OCI-LY1 (cell line): ENCODE results near the gene ADAM11.

Experiments
- H2AFZ ChIP-seq: fragments of 200-600 bp; sonication (generic), shearing (Covaris generic); 2 replicates; pipeline ENCODE4 v1.6.0; 2014; ENCODE audit warnings: antibody characterized with exemption, mild to moderate bottlenecking, low read length
- H3F3A ChIP-seq: fragments of 200-600 bp; sonication (generic), shearing (Covaris generic); 2 replicates; pipeline ENCODE4 v1.6.0; 2014; ENCODE audit warnings: mild to moderate bottlenecking, antibody characterized with exemption, low read length, moderate library complexity; ENCODE audit not compliant: insufficient read depth
- H3K27ac ChIP-seq: fragments of 200-600 bp; sonication (generic); 2 replicates; pipeline ENCODE4 v1.5.1; 2014; ENCODE audit warnings: low read length, mixed run types, mild to moderate bottlenecking, low read depth; ENCODE audit not compliant: poor library complexity, severe bottlenecking
- H3K27me3 ChIP-seq: fragments of 200-600 bp; sonication (generic); 2 replicates; pipeline ENCODE4 v1.6.0; 2014; ENCODE audit warnings: antibody characterized with exemption, mild to moderate bottlenecking, low read length, moderate library complexity; ENCODE audit not compliant: insufficient read depth
- H3K36me3 ChIP-seq: fragments of 200-600 bp; sonication (generic); 2 replicates; pipeline ENCODE4 v1.6.1; 2014; ENCODE audit warnings: mild to moderate bottlenecking, antibody characterized with exemption, low read length, moderate library complexity, mixed read lengths; ENCODE audit not compliant: insufficient read depth
- H3K4me1 ChIP-seq: fragments of 200-600 bp; sonication (generic); 2 replicates; pipeline ENCODE4 v1.5.1; 2014; ENCODE audit warnings: mild to moderate bottlenecking, low read length, moderate library complexity; ENCODE audit not compliant: insufficient read depth, severe bottlenecking
- H3K4me2 ChIP-seq: fragments of 200-600 bp; sonication (generic), shearing (Covaris generic); 2 replicates; pipeline ENCODE4 v1.6.1; 2014; ENCODE audit warnings: low read length
- H3K4me3 ChIP-seq: fragments of 200-600 bp; sonication (generic); 2 replicates; pipeline ENCODE4 v1.5.1; 2014; ENCODE audit warnings: low read length, low read depth, mild to moderate bottlenecking, mixed read lengths; ENCODE audit not compliant: poor library complexity, severe bottlenecking
- H3K79me2 ChIP-seq: fragments of 200-600 bp; shearing (Covaris generic); 2 replicates; pipeline ENCODE4 v1.6.1; 2016; ENCODE audit warnings: mixed run types, low read length, mixed read lengths; ENCODE audit not compliant: insufficient read depth
- H3K9ac ChIP-seq: fragments of 200-600 bp; sonication (generic), shearing (Covaris generic); 2 replicates; pipeline ENCODE4 v1.6.1; 2014; ENCODE audit warnings: mild to moderate bottlenecking, low read length, mixed read lengths
- H3K9me2 ChIP-seq: fragments of 200-600 bp; sonication (generic), shearing (Covaris generic); 2 replicates; pipeline ENCODE4 v1.6.1; 2014; ENCODE audit warnings: low read depth, mild to moderate bottlenecking, low read length, mixed read lengths
- H3K9me3 ChIP-seq: fragments of 200-600 bp; shearing (Covaris generic); 2 replicates; pipeline ENCODE4 v1.6.1; 2014; ENCODE audit warnings: low read length, mixed read lengths
- H4K20me1 ChIP-seq: fragments of 200-600 bp; sonication (generic), shearing (Covaris generic); 2 replicates; pipeline ENCODE4 v1.6.0; 2016; ENCODE audit warnings: mild to moderate bottlenecking, low read length; ENCODE audit not compliant: insufficient read depth
- CTCF ChIP-seq: fragments of 200-600 bp; sonication (generic), shearing (Covaris generic); IDR thresholded peaks from 2 replicates; pipeline ENCODE4 v1.5.1; 2017; ENCODE audit warnings: mild to moderate bottlenecking, antibody characterized with exemption, low read length, moderate library complexity, mixed read lengths
- EZH2 ChIP-seq: fragments of 200-600 bp; sonication (generic), shearing (Covaris generic); IDR thresholded peaks from 2 replicates; pipeline ENCODE4 v1.8.0; 2017; ENCODE audit warnings: borderline replicate concordance, mixed run types, mild to moderate bottlenecking, antibody characterized with exemption, low read length, moderate library complexity, mixed read lengths

Gene ADAM11

GRCh38 chr17:44769230-44769629 lies 10.4 kb downstream of the ADAM11 start:
- no peak overlapping the region for H3K27ac ChIP-seq
- H2AFZ ChIP-seq, result no peak overlapping the region
- H3K79me2 ChIP-seq, result no peaks in the 10 kb centered on the region
- no peak overlapping the region for H3K4me3 ChIP-seq
- no peaks in the 10 kb centered on the region for H3K36me3 ChIP-seq
- H4K20me1 ChIP-seq, result no peaks in the 10 kb centered on the region
- no peaks in the 10 kb centered on the region for H3K9me3 ChIP-seq
- no peaks in the 10 kb centered on the region for H3K4me1 ChIP-seq
- no peaks in the 10 kb centered on the region for H3F3A ChIP-seq
- TF ChIP-seq EZH2 (no peak), CTCF (no peak)
- no peak overlapping the region for H3K4me2 ChIP-seq
- no peaks in the 10 kb centered on the region for H3K27me3 ChIP-seq
- no peak overlapping the region for H3K9ac ChIP-seq
- H3K9me2 ChIP-seq, result no peaks in the 10 kb centered on the region

- no peaks in the 10 kb centered on the region for H3K27me3 ChIP-seq
- H3K4me2 ChIP-seq, result no peak overlapping the region
- H3K27ac ChIP-seq, result no peak overlapping the region
- no peak overlapping the region for H3K4me3 ChIP-seq
- no peaks in the 10 kb centered on the region for H3K36me3 ChIP-seq
- no peaks in the 10 kb centered on the region for H4K20me1 ChIP-seq
- no peaks in the 10 kb centered on the region for H3K9me2 ChIP-seq
- H3K9ac ChIP-seq, result no peak overlapping the region
- H3F3A ChIP-seq, result no peaks in the 10 kb centered on the region
- TF ChIP-seq CTCF (no peak), EZH2 (no peak)
- H3K4me1 ChIP-seq, result peaks cover 3% of the 10 kb centered on the region
- H3K79me2 ChIP-seq, result no peaks in the 10 kb centered on the region
- H3K9me3 ChIP-seq, result no peaks in the 10 kb centered on the region
- no peak overlapping the region for H2AFZ ChIP-seq
Measured at GRCh38 chr17:44769647-44770084, 10.9 kb downstream of the ADAM11 start.

GRCh38 chr17:44770166-44770925 lies 11.6 kb downstream of the ADAM11 start:
- TF ChIP-seq EZH2 (no peak), CTCF (no peak)
- H3K27ac ChIP-seq, result no peak overlapping the region

More at GRCh38 chr17:44770166-44770925, 11.6 kb downstream of the ADAM11 start:
- Histone ChIP-seq H2AFZ (no peak overlapping the region), H3F3A (no peaks in the 10 kb centered on the region), H3K9me2 (no peaks in the 10 kb centered on the region), H3K4me3 (no peak overlapping the region), H3K4me1 (peaks cover 3% of the 10 kb centered on the region), H3K9ac (no peak overlapping the region), H3K27me3 (no peaks in the 10 kb centered on the region), H3K36me3 (no peaks in the 10 kb centered on the region), H4K20me1 (no peaks in the 10 kb centered on the region), H3K9me3 (no peaks in the 10 kb centered on the region), H3K4me2 (no peak overlapping the region), H3K79me2 (no peaks in the 10 kb centered on the region)
